ENCODE measurements around the gene USP44.

GRCh38 chr12:95545731-95546490 lies 5.4 kb downstream of the USP44 start:
- no peak for TF ChIP-seq POLR2A (IDR thresholded peaks at IDR 0.05)
- TF ChIP-seq, protein P1, sequence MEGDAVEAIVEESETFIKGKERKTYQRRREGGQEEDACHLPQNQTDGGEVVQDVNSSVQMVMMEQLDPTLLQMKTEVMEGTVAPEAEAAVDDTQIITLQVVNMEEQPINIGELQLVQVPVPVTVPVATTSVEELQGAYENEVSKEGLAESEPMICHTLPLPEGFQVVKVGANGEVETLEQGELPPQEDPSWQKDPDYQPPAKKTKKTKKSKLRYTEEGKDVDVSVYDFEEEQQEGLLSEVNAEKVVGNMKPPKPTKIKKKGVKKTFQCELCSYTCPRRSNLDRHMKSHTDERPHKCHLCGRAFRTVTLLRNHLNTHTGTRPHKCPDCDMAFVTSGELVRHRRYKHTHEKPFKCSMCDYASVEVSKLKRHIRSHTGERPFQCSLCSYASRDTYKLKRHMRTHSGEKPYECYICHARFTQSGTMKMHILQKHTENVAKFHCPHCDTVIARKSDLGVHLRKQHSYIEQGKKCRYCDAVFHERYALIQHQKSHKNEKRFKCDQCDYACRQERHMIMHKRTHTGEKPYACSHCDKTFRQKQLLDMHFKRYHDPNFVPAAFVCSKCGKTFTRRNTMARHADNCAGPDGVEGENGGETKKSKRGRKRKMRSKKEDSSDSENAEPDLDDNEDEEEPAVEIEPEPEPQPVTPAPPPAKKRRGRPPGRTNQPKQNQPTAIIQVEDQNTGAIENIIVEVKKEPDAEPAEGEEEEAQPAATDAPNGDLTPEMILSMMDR (IDR thresholded peaks at IDR 0.05): no peak

All from vagina (tissue), 2 donors.